H1 (cell line): ENCODE data around the gene POU2F1. TPM values are rescaled to one million over a fixed set of nuclear protein-coding genes. Genes with fewer than 3 reads are reported as not detected.

ENCODE experiments used
- CTCF ChIA-PET: fragments of 300-600 bp; sonication (Branson Sonifier 250); formaldehyde crosslinking; loops from one replicate; lab custom pipeline; 2021; ENCODE audit not compliant: partially characterized antibody; lab: Charles Lee
- POLR2A ChIA-PET: fragments of 300-600 bp; sonication (Branson Sonifier 250); formaldehyde crosslinking; loops from one replicate; lab custom pipeline; 2021; ENCODE audit warnings: inconsistent platforms; ENCODE audit not compliant: partially characterized antibody; lab: Charles Lee
- DNase-seq, 2 experiments: peaks; one replicate each; pipeline versions ENCODE4 v3.0.0 to v3.0.0-alpha.2; 2010 to 2022; ENCODE audit warnings: low spot score in 2 of 2, low read depth in 1 of 2, mixed read lengths in 1 of 2
- FAIRE-seq: peaks from 2 replicates; lab custom pipeline; 2011; peaks lifted over from hg19 to GRCh38; lab: Jason Lieb, UNC
- H2AFZ ChIP-seq: 2 replicates; pipeline ENCODE4 v1.8.1; 2012; ENCODE audit warnings: low read length, inconsistent platforms
- H2AK5ac ChIP-seq: 2 replicates; pipeline ENCODE4 v1.6.1; 2013; ENCODE audit warnings: low read depth, low read length
- H2BK120ac ChIP-seq: replicated peaks from 2 replicates; pipeline ENCODE3; 2013; ENCODE audit warnings: low read depth, low read length, inconsistent platforms
- H2BK12ac ChIP-seq: 2 replicates; pipeline ENCODE4 v1.6.1; 2013; ENCODE audit warnings: low read depth, low read length
- H2BK15ac ChIP-seq: 2 replicates; pipeline ENCODE4 v1.6.1; 2013; ENCODE audit warnings: low read length
- H2BK20ac ChIP-seq: 2 replicates; pipeline ENCODE4 v1.6.1; 2013; ENCODE audit warnings: low read length
- H2BK5ac ChIP-seq: 2 replicates; pipeline ENCODE4 v1.6.1; 2013; ENCODE audit warnings: low read depth, low read length
- H3K14ac ChIP-seq: 2 replicates; pipeline ENCODE4 v1.6.1; 2013; ENCODE audit warnings: inconsistent platforms; ENCODE audit not compliant: insufficient read length
- H3K18ac ChIP-seq: 2 replicates; pipeline ENCODE4 v1.6.1; 2013; ENCODE audit warnings: low read length; ENCODE audit errors: extremely low read depth
- H3K23ac ChIP-seq: 2 replicates; pipeline ENCODE4 v1.6.1; 2013; ENCODE audit warnings: inconsistent platforms; ENCODE audit not compliant: insufficient read length
- H3K23me2 ChIP-seq: 2 replicates; pipeline ENCODE4 v1.6.1; 2013; ENCODE audit warnings: low read depth, low read length
- H3K27ac ChIP-seq: 2 replicates; pipeline ENCODE4 v1.6.1; 2011; ENCODE audit warnings: low read depth, low read length, inconsistent platforms
- H3K27me3 ChIP-seq, 4 experiments: replicated peaks in 1 of 4; 1 replicate in 1 of 4; 2 replicates in 3 of 4; pipeline versions ENCODE4 v1.6.1 to v1.8.1; 2011 to 2013; ENCODE audit warnings: low read length in 3 of 4, mild to moderate bottlenecking in 3 of 4, inconsistent platforms in 2 of 4, mixed read lengths in 2 of 4, moderate library complexity in 1 of 4; ENCODE audit not compliant: control insufficient read depth in 3 of 4, insufficient read depth in 3 of 4; ENCODE audit errors: extremely low read depth in 1 of 4
- H3K36me3 ChIP-seq, 4 experiments: 2 replicates each; pipeline versions ENCODE4 v1.6.1 to v1.8.1; 2011 to 2013; ENCODE audit warnings: mild to moderate bottlenecking in 4 of 4, low read length in 3 of 4, moderate library complexity in 2 of 4, control low read depth in 1 of 4, inconsistent platforms in 1 of 4; ENCODE audit not compliant: insufficient read depth in 4 of 4, control insufficient read depth in 2 of 4
- H3K4ac ChIP-seq: replicated peaks from 2 replicates; pipeline ENCODE3; 2013; ENCODE audit warnings: low read length, low read depth, mixed read lengths, inconsistent platforms; ENCODE audit not compliant: insufficient read length
- H3K4me1 ChIP-seq, 4 experiments: replicated peaks in 1 of 4; 1 replicate in 1 of 4; 2 replicates in 3 of 4; pipeline versions ENCODE4 v1.6.1 to v1.8.1; 2011 to 2013; ENCODE audit warnings: low read length in 3 of 4, inconsistent platforms in 2 of 4, mixed read lengths in 1 of 4; ENCODE audit not compliant: insufficient read depth in 4 of 4, control insufficient read depth in 3 of 4
- H3K4me2 ChIP-seq, 2 experiments: 2 replicates each; pipeline versions ENCODE4 v1.6.1 to v1.8.1; 2011 to 2013; ENCODE audit warnings: low read depth in 2 of 2, low read length in 2 of 2, control low read depth in 1 of 2, inconsistent platforms in 1 of 2, mild to moderate bottlenecking in 1 of 2; ENCODE audit not compliant: insufficient read depth in 1 of 2
- H3K4me3 ChIP-seq, 4 experiments: fragments of 200-600, 300-600 bp in 1 of 4; sonication (generic), shearing (Covaris generic), sonication (Bioruptor Twin) in 1 of 4; 2 replicates each; pipeline versions ENCODE4 v1.5.1 to v1.8.1; 2011 to 2016; ENCODE audit warnings: low read length in 4 of 4, low read depth in 3 of 4, control low read depth in 2 of 4, inconsistent platforms in 2 of 4, mild to moderate bottlenecking in 2 of 4, mixed read lengths in 1 of 4, moderate library complexity in 1 of 4; ENCODE audit not compliant: insufficient read depth in 2 of 4; ENCODE audit errors: extremely low read depth in 1 of 4
- H3K56ac ChIP-seq: replicated peaks from 2 replicates; pipeline ENCODE3; 2013; ENCODE audit warnings: low read depth, mild to moderate bottlenecking, mixed read lengths, low read length, inconsistent platforms; ENCODE audit not compliant: insufficient read length
- H3K79me1 ChIP-seq: 2 replicates; pipeline ENCODE4 v1.6.1; 2013; ENCODE audit warnings: low read depth, low read length, control low read depth
- H3K79me2 ChIP-seq, 2 experiments: 2 replicates each; pipeline versions ENCODE4 v1.6.1 to v1.8.1; 2012 to 2013; ENCODE audit warnings: low read length in 2 of 2, mild to moderate bottlenecking in 2 of 2, inconsistent platforms in 1 of 2; ENCODE audit not compliant: insufficient read depth in 2 of 2, control insufficient read depth in 1 of 2
- H3K9ac ChIP-seq, 4 experiments: replicated peaks in 1 of 4; 1 replicate in 1 of 4; 2 replicates in 3 of 4; pipeline versions ENCODE4 v1.6.1 to v1.8.1; 2011 to 2013; ENCODE audit warnings: low read depth in 3 of 4, low read length in 3 of 4, control low read depth in 2 of 4, mild to moderate bottlenecking in 2 of 4, moderate library complexity in 2 of 4, inconsistent platforms in 1 of 4; ENCODE audit errors: extremely low read depth in 1 of 4
- H3K9me3 ChIP-seq, 2 experiments: 2 replicates each; pipeline versions ENCODE4 v1.6.1 to v1.8.1; 2012 to 2013; ENCODE audit warnings: mild to moderate bottlenecking in 2 of 2, moderate library complexity in 2 of 2, control low read depth in 1 of 2, inconsistent platforms in 1 of 2, low read depth in 1 of 2, low read length in 1 of 2, mixed read lengths in 1 of 2; ENCODE audit not compliant: insufficient read depth in 2 of 2
- H4K20me1 ChIP-seq, 2 experiments: replicated peaks in 1 of 2; 2 replicates each; pipeline versions ENCODE3 to v1.8.1; 2011 to 2013; ENCODE audit warnings: inconsistent platforms in 2 of 2, low read length in 2 of 2, mild to moderate bottlenecking in 1 of 2; ENCODE audit not compliant: insufficient read depth in 2 of 2, control insufficient read depth in 1 of 2
- H4K5ac ChIP-seq: 2 replicates; pipeline ENCODE4 v1.6.1; 2013; ENCODE audit warnings: low read length, low read depth, mixed read lengths, inconsistent platforms; ENCODE audit not compliant: insufficient read length
- H4K8ac ChIP-seq: 2 replicates; pipeline ENCODE4 v1.8.0; 2013; ENCODE audit warnings: mild to moderate bottlenecking, moderate library complexity, low read length, inconsistent platforms; ENCODE audit not compliant: insufficient read depth; ENCODE audit errors: extremely low read depth
- H4K91ac ChIP-seq: replicated peaks from 2 replicates; pipeline ENCODE3; 2013; ENCODE audit warnings: low read length, mixed read lengths, inconsistent platforms; ENCODE audit not compliant: insufficient read length
- CREB1 ChIP-seq: IDR thresholded peaks from 2 replicates; pipeline ENCODE4 v1.6.1; 2012; ENCODE audit warnings: inconsistent platforms
- EGR1 ChIP-seq: IDR thresholded peaks from 2 replicates; pipeline ENCODE4 v1.6.1; 2011; ENCODE audit warnings: low read depth, low read length, borderline replicate concordance
- WGBS, 2 experiments: shearing (Covaris generic) in 1 of 2; methylation state at CpG; one replicate each; pipeline versions ENCODE4 v1.1.6 to v1.1.7; 2013 to 2015; ENCODE audit warnings: low lambda C conversion rate in 2 of 2, mixed read lengths in 2 of 2, inconsistent platforms in 1 of 2, low coverage in 1 of 2, missing lambda C conversion rate in 1 of 2; ENCODE audit not compliant: insufficient replicate concordance in 2 of 2, insufficient coverage in 1 of 2, insufficient read length in 1 of 2; ENCODE audit errors: extremely low coverage in 1 of 2, missing lambda C conversion rate in 1 of 2; 5-methylcytosine and 5-hydroxymethylcytosine counted together
- polyA plus RNA-seq, 7 experiments: library from polyadenylated mRNA; depleted of rRNA in 3 of 7; stranded (reverse) in 5 of 7; unstranded in 2 of 7; fragments of >200 nt in 5 of 7; fragments of 200-250 nt in 2 of 7; gene quantifications; 1 replicate in 5 of 7; 2 replicates in 1 of 7; 4 replicates in 1 of 7; pipeline versions ENCODE4 v1.2.1 to v1.2.3, GENCODE V29; 2011 to 2013; ENCODE audit warnings: missing spikeins in 2 of 7, mixed read lengths in 2 of 7
- total RNA-seq: library from RNA; stranded (reverse); fragmentation: NEBNext Ultra II Directional; extraction: Animal tissue kit (Norgen Biotek cat#: 25700); gene quantifications from 2 replicates; pipeline ENCODE4 v1.2.1, GENCODE V29; 2021

The POU2F1 gene
- total and polyA plus RNA-seq, 2 of the 8 experiments (the other 6 are each of a cell fraction or from before 2014, with no cell fraction given): 37.0 to 57.2 TPM

DNA sequence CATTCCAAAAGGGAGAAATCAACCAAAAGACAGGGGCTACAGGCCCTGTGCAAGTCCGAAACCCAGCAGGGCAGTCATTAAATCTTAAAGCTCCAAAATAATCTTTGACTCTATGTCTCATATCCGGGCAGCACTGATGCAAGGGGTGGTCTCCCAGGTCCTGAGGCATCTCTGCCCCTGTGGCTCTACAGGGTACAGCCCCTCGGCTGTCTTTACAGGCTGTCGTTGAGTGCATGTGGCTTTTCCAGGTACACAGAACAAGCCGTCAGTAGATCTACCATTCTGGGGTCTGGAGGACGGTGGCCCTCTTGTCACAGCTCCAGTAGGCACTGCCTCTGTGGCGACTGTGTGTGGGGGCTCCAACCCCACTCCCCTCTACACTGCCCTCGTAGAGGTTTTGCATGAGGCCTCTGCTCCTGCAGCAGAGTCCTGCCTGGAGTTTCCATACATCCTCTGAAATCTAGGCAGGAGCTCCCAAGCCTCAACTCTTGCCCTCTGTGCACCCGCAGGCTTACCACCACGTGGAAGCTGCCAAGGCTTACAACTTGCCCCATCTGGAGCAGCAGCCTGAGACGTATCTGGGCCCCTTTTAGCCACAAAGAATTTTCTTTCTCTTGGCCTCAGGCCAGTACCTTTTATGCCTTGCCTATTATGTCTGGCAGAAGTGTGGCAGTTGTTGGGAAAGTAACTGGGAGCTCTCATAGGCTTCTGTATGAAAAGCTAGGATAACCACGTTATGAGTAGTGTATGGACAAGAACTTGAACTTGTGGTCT lies 52.5 kb downstream of the POU2F1 start:
- Histone ChIP-seq H3K4me2 (no peak overlapping the region), H3K36me3 (no peaks in the 10 kb centered on the region; a peak in 1 of 8 replicates), H3K9me3 (no peaks in the 10 kb centered on the region), H3K14ac (no peak overlapping the region), H2BK15ac (no peak overlapping the region), H3K27me3 (no peaks in the 10 kb centered on the region), H2BK20ac (no peak overlapping the region), H3K27ac (no peak overlapping the region), H2BK5ac (no peak overlapping the region), H3K23ac (no peak overlapping the region), H3K4ac (no peak overlapping the region), H3K4me3 (no peak overlapping the region), H2BK12ac (no peak overlapping the region), H2AFZ (no peak overlapping the region), H3K18ac (no peak overlapping the region), H3K56ac (no peak overlapping the region), H4K20me1 (peaks cover 1 to 11% of the 10 kb centered on the region in 2 experiments), H4K5ac (no peak overlapping the region), H4K8ac (no peak overlapping the region), H3K79me2 (peaks cover 12 to 100% of the 10 kb centered on the region in 2 experiments; a peak in 3 of 4 replicates), H2AK5ac (no peak overlapping the region), H2BK120ac (no peak overlapping the region), H3K9ac (no peak overlapping the region), H3K4me1 (peaks cover 0 to 17% (median 11%) of the 10 kb centered on the region in 4 experiments; a peak in 5 of 7 replicates), H3K23me2 (no peaks in the 10 kb centered on the region), H3K79me1 (peaks cover 9% of the 10 kb centered on the region), H4K91ac (no peak overlapping the region)
- 75% methylated on average over 12 of the region's 12 CpGs; no CpG with 5 or more reads in 1 of the 2 experiments for WGBS, 2 experiments
- ChIA-PET CTCF (interaction anchor here (0.9 to 1.7 kb wide), 3 partner anchors 8 to 206 kb away, joined by 3 to 5 read pairs (median 4); no protein-coding TSS in a partner anchor), POLR2A (no interaction called here)
- TF ChIP-seq CREB1: no peak
- TF ChIP-seq EGR1: no peak
- DNase-seq (no peak), FAIRE-seq (no peak)
